Hepatocyte (in vitro differentiated cells): ENCODE results near the gene SERF2. TPM values are rescaled to one million over a fixed set of nuclear protein-coding genes. Genes with fewer than 3 reads are reported as not detected.

Experiments
- DNase-seq: peaks from one replicate; pipeline ENCODE4 v3.0.0-alpha.2; 2016; ENCODE audit warnings: low spot score
- H2AFZ ChIP-seq: fragments of 200-600 bp; sonication (generic); 2 replicates; pipeline ENCODE4 v1.6.0; 2016; ENCODE audit warnings: antibody characterized with exemption, mild to moderate bottlenecking
- H3K27ac ChIP-seq: fragments of 200-600 bp; sonication (generic); 2 replicates; pipeline ENCODE4 v1.5.1; 2016; ENCODE audit warnings: mild to moderate bottlenecking
- H3K27me3 ChIP-seq: fragments of 200-600 bp; sonication (generic); 2 replicates; pipeline ENCODE4 v1.6.1; 2016
- H3K36me3 ChIP-seq: fragments of 200-600 bp; sonication (generic); replicated peaks from 2 replicates; pipeline ENCODE4 v1.5.1; 2016; ENCODE audit warnings: low read depth; ENCODE audit not compliant: insufficient read depth
- H3K4me1 ChIP-seq: fragments of 200-600 bp; sonication (generic); 2 replicates; pipeline ENCODE4 v1.5.1; 2016; ENCODE audit warnings: mild to moderate bottlenecking, moderate library complexity; ENCODE audit not compliant: insufficient read depth
- H3K4me2 ChIP-seq: fragments of 200-600 bp; sonication (generic); 2 replicates; pipeline ENCODE4 v1.6.0; 2016
- H3K4me3 ChIP-seq: fragments of 200-600 bp; sonication (generic); 2 replicates; pipeline ENCODE4 v1.5.1; 2016; ENCODE audit warnings: mild to moderate bottlenecking
- H3K79me2 ChIP-seq: fragments of 200-600 bp; sonication (generic); 2 replicates; pipeline ENCODE4 v1.6.0; 2017; ENCODE audit warnings: mild to moderate bottlenecking
- H3K9me2 ChIP-seq: fragments of 200-600 bp; sonication (generic); replicated peaks from 2 replicates; pipeline ENCODE4 v1.6.0; 2017; ENCODE audit warnings: mild to moderate bottlenecking; ENCODE audit not compliant: insufficient read depth
- H3K9me3 ChIP-seq: fragments of 200-600 bp; sonication (generic); 2 replicates; pipeline ENCODE4 v1.5.1; 2016; ENCODE audit warnings: low read depth, mild to moderate bottlenecking
- H4K20me1 ChIP-seq: fragments of 200-600 bp; sonication (generic); 2 replicates; pipeline ENCODE4 v1.6.0; 2016; ENCODE audit warnings: mild to moderate bottlenecking; ENCODE audit not compliant: insufficient read depth, poor library complexity, severe bottlenecking
- EZH2 ChIP-seq: fragments of 200-600 bp; sonication (generic); IDR thresholded peaks from 2 replicates; pipeline ENCODE4 v1.6.1; 2016; ENCODE audit warnings: antibody characterized with exemption, mild to moderate bottlenecking, borderline replicate concordance
- EZH2phosphoT487 ChIP-seq: fragments of 200-600 bp; sonication (generic); IDR thresholded peaks from one replicate; pipeline ENCODE4 v1.6.1; 2018; ENCODE audit warnings: antibody characterized with exemption, mild to moderate bottlenecking, low read depth, moderate library complexity; ENCODE audit not compliant: unreplicated experiment, severe bottlenecking
- WGBS: methylation state at CpG from one replicate; pipeline ENCODE4 v1.1.6; 2016; ENCODE audit warnings: low lambda C conversion rate; ENCODE audit errors: missing lambda C conversion rate; 5-methylcytosine and 5-hydroxymethylcytosine counted together
- polyA plus RNA-seq: library from polyadenylated mRNA; unstranded; fragments of >200 nt; fragmentation: Nextera tagmentation; extraction: Ambion mirVana; gene quantifications from 2 replicates; pipeline ENCODE4 v1.2.1, GENCODE V29; 2016
- total RNA-seq: library from RNA; depleted of rRNA; stranded (reverse); fragments of >200 nt; gene quantifications from 2 replicates; pipeline ENCODE4 v1.2.3, GENCODE V29; 2014
- TF ChIP-seq, protein P1 (sequence below): fragments of 200-600 bp; sonication (generic); IDR thresholded peaks from 2 replicates; pipeline ENCODE4 v1.5.1; 2016; ENCODE audit warnings: antibody characterized with exemption, mild to moderate bottlenecking; ENCODE audit not compliant: poor library complexity

The SERF2 gene
- total and polyA plus RNA-seq, 2 experiments from 2014 or later = 958 to 2,443 TPM

DNA sequence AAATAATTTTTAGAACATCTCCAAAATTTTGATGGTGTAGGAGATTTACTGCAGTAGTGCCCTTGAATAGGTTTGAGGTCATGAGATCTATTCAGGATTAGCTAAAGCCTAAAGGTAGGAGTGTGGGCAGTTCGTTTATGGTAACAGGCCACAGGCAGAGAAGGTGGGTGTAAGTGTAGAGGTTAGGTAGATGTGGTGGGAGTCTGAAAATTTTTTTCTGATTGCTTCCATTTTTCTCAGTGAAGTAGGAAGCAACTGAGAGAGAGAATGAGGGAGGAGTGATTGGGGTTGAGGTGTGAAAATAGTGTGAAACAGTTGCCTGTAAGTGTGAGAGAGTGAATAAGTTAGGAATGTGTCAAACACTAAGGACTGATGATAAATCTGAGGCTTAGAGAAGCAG, 13.1 kb upstream of the SERF2 start:
- no peaks in the 10 kb centered on the region for H4K20me1 ChIP-seq
- H3K79me2 ChIP-seq = no peaks in the 10 kb centered on the region
- no peak overlapping the region for H3K4me2 ChIP-seq
- no peaks in the 10 kb centered on the region for H3K9me3 ChIP-seq
- no peaks in the 10 kb centered on the region for H3K9me2 ChIP-seq
- 90% methylated on average over 1 of the region's 1 CpG for WGBS
- H3K27ac ChIP-seq = no peak overlapping the region
- H3K4me1 ChIP-seq = peaks cover 5% of the 10 kb centered on the region
- H3K36me3 ChIP-seq = no peaks in the 10 kb centered on the region
- TF ChIP-seq EZH2phosphoT487 = no peak
- TF ChIP-seq EZH2 = no peak
- TF ChIP-seq, protein P1, sequence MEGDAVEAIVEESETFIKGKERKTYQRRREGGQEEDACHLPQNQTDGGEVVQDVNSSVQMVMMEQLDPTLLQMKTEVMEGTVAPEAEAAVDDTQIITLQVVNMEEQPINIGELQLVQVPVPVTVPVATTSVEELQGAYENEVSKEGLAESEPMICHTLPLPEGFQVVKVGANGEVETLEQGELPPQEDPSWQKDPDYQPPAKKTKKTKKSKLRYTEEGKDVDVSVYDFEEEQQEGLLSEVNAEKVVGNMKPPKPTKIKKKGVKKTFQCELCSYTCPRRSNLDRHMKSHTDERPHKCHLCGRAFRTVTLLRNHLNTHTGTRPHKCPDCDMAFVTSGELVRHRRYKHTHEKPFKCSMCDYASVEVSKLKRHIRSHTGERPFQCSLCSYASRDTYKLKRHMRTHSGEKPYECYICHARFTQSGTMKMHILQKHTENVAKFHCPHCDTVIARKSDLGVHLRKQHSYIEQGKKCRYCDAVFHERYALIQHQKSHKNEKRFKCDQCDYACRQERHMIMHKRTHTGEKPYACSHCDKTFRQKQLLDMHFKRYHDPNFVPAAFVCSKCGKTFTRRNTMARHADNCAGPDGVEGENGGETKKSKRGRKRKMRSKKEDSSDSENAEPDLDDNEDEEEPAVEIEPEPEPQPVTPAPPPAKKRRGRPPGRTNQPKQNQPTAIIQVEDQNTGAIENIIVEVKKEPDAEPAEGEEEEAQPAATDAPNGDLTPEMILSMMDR = no peak
- no peaks in the 10 kb centered on the region for H3K27me3 ChIP-seq
- DNase-seq = no peak
- H2AFZ ChIP-seq = no peak overlapping the region
- no peak overlapping the region for H3K4me3 ChIP-seq

DNA sequence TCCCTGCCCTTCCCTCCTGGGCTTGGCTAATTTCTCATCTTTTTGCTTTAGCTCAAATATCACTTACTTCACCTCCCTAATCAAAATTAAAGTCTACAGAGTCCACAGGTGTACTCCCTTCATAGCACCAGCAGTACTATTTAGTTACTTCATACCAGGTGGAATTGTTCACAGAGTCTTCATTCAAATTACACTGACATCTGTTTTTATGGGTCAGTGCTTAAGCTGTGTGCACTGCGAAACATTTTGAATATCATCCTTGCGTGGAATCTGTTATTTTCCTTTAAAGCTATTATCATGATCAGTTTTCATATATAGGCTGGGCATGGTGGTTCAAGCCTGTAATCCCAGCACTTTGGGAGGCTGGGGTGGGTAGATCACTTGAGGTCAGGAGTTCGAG, 2.7 kb upstream of the SERF2 start:
- Histone ChIP-seq H3K27ac (no peak overlapping the region), H2AFZ (no peak overlapping the region), H3K4me2 (no peak overlapping the region), H3K9me2 (no peaks in the 10 kb centered on the region), H4K20me1 (peaks cover 11% of the 10 kb centered on the region), H3K27me3 (no peaks in the 10 kb centered on the region), H3K4me3 (no peak overlapping the region), H3K4me1 (peaks cover 15% of the 10 kb centered on the region), H3K36me3 (no peaks in the 10 kb centered on the region), H3K9me3 (no peaks in the 10 kb centered on the region), H3K79me2 (peaks cover 21% of the 10 kb centered on the region)
- TF ChIP-seq, protein P1 = no peak
- TF ChIP-seq EZH2 = no peak
- TF ChIP-seq EZH2phosphoT487 = no peak
- DNase-seq = no peak
- WGBS = 97% methylated on average over 3 of the region's 3 CpGs

DNA sequence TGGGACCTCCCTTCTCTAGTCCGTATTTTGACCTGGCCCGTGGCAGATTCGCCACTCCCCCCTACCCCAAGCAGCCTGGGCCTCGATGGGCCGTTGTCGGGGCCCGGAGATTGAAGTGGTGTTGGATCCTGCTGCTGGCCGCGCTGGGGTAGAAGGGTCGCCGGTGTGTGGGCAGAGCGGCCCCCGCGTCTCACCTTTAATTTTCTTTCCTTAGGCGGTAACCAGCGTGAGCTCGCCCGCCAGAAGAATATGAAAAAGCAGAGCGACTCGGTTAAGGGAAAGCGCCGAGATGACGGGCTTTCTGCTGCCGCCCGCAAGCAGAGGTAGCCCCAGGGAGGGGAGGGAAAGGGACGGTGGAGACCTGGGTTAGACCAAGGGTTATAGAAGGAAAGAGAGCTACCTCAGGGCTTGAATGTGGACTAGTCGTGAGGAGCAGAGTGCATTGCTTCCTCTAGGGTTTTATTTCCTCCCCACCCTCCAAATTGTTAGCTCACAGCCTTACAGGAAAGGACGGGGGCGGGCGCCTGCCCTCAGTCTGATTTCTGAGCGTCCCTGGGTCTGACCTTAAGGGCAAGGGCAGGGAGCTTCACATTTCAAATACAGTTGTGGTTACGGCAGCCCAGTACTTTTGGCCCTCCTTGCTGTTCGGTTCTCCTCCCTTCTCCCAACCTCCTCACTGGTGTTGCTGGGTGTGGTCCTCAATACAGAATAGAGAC, 799 bp downstream of the SERF2 start:
- Histone ChIP-seq H3K4me2 (peak overlapping the region; percentile 90), H3K4me3 (peak overlapping the region; percentile 93), H2AFZ (no peak overlapping the region), H3K27ac (peak overlapping the region; percentile 96), H3K4me1 (peaks cover 29% of the 10 kb centered on the region), H3K27me3 (no peaks in the 10 kb centered on the region), H3K9me2 (no peaks in the 10 kb centered on the region), H3K9me3 (no peaks in the 10 kb centered on the region), H3K79me2 (peaks cover 36% of the 10 kb centered on the region), H4K20me1 (peaks cover 11% of the 10 kb centered on the region), H3K36me3 (no peaks in the 10 kb centered on the region)
- 3% methylated on average over 32 of the region's 33 CpGs for WGBS
- peak; percentile 44 for DNase-seq
- TF ChIP-seq, protein P1 = no peak
- TF ChIP-seq EZH2phosphoT487 (no peak), EZH2 (no peak)

DNA sequence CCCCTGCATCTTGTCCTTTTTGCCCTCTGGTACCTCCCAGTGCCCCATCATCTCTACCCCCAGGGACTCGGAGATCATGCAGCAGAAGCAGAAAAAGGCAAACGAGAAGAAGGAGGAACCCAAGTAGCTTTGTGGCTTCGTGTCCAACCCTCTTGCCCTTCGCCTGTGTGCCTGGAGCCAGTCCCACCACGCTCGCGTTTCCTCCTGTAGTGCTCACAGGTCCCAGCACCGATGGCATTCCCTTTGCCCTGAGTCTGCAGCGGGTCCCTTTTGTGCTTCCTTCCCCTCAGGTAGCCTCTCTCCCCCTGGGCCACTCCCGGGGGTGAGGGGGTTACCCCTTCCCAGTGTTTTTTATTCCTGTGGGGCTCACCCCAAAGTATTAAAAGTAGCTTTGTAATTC, 1.5 kb downstream of the SERF2 start:
- Histone ChIP-seq H3K27ac (peak overlapping the region; percentile 96), H3K9me2 (no peaks in the 10 kb centered on the region), H4K20me1 (peaks cover 11% of the 10 kb centered on the region), H2AFZ (no peak overlapping the region), H3K9me3 (no peaks in the 10 kb centered on the region), H3K27me3 (no peaks in the 10 kb centered on the region), H3K4me3 (peak overlapping the region; percentile 93), H3K4me2 (peak overlapping the region; percentile 90), H3K4me1 (peaks cover 36% of the 10 kb centered on the region), H3K36me3 (no peaks in the 10 kb centered on the region), H3K79me2 (peaks cover 36% of the 10 kb centered on the region)
- TF ChIP-seq, protein P1 = no peak
- TF ChIP-seq EZH2 = no peak
- TF ChIP-seq EZH2phosphoT487 = no peak
- DNase-seq = no peak
- 94% methylated on average over 10 of the region's 10 CpGs for WGBS
